ENCODE results near the gene RPP25L. TPM values are rescaled to one million over a fixed set of nuclear protein-coding genes. Genes with fewer than 3 reads are reported as not detected.

Gene RPP25L
- 16.4 and 17.2 TPM in 2 replicates for total RNA-seq (2021)
- long read RNA-seq, transcript RPP25L-201 (2 exons, 1,092 nt) = major isoform, 10 of 26 reads
- long read RNA-seq, transcript RPP25L-202 (2 exons, 888 nt) = major isoform, 10 of 26 reads
- long read RNA-seq, partial matches to known transcripts = 0 of 26 reads
- long read RNA-seq, other reads (novel, unspliced or antisense) = 6 of 26 reads

- Histone ChIP-seq H2BK5ac (ENCODE audit: insufficient read length, low read length) (no peak within 1 kb of the TSS), H2BK15ac (ENCODE audit: low read depth, low read length) (no peak within 1 kb of the TSS), H4K8ac (replicated peaks; ENCODE audit: insufficient read length, low read depth, low read length) (no peak within 1 kb of the TSS), H4K5ac (ENCODE audit: insufficient read length, low read depth, low read length) (no peak within 1 kb of the TSS), H3T11ph (ENCODE audit: low read length) (no peak within 1 kb of the TSS), H3K79me1 (ENCODE audit: insufficient read depth, low read depth, low read length, poor library complexity, severe bottlenecking) (no peaks in the 10 kb centered on the region), H3K18ac (ENCODE audit: insufficient read length, low read depth, low read length) (peak within 1 kb of the TSS; percentile 65), H4K91ac (ENCODE audit: insufficient read length, low read depth, low read length) (no peak within 1 kb of the TSS), H3K4ac (ENCODE audit: low read depth, low read length) (no peak within 1 kb of the TSS), H3K4me2 (ENCODE audit: insufficient read depth, insufficient read length, low read length) (peak within 1 kb of the TSS; percentile 86), H2BK120ac (ENCODE audit: low read depth, low read length, poor library complexity, severe bottlenecking) (no peak within 1 kb of the TSS), H3K56ac (ENCODE audit: insufficient read length, low read depth, low read length) (no peak within 1 kb of the TSS), H2BK12ac (ENCODE audit: insufficient read length, low read depth, low read length) (no peak within 1 kb of the TSS), H2BK20ac (ENCODE audit: low read depth, low read length, poor library complexity, severe bottlenecking) (no peak within 1 kb of the TSS), H3K14ac (ENCODE audit: insufficient read depth, low read length) (peak within 1 kb of the TSS; percentile 92; the same call in 1 of the 2 replicates), H2AFZ (ENCODE audit: low read length) (peak within 1 kb of the TSS; percentile 43), H3K23ac (ENCODE audit: insufficient read length, low read depth, low read length) (no peak within 1 kb of the TSS), H3K4me1 (ENCODE audit: insufficient read depth, low read length) (no peaks in the 10 kb centered on the region; the same call in 1 of the 2 replicates), H3K27me3 (ENCODE audit: insufficient read depth, low read length) (no peaks in the 10 kb centered on the region), H2AK5ac (ENCODE audit: insufficient read length, low read length) (no peak within 1 kb of the TSS), H3K9me3 (ENCODE audit: control insufficient read depth, low read depth, low read length) (no peaks in the 10 kb centered on the region), H3K9ac (ENCODE audit: extremely low read depth, insufficient read length, low read length) (peak within 1 kb of the TSS; percentile 61), H3K79me2 (ENCODE audit: insufficient read depth, low read length) (no peaks in the 10 kb centered on the region), H3K23me2 (ENCODE audit: insufficient read length, low read depth, low read length, poor library complexity, severe bottlenecking) (peaks cover 14% of the 10 kb centered on the region), H3K27ac (ENCODE audit: insufficient read length, low read depth, low read length) (no peak within 1 kb of the TSS), H4K20me1 (ENCODE audit: control insufficient read depth, insufficient read depth, insufficient read length) (no peaks in the 10 kb centered on the region)
- Mint-ChIP-seq H3K27me3 (ENCODE audit: low read depth) (peaks cover 2% of the 10 kb centered on the region; the same call in 1 of the 2 replicates), H3K27ac (peak within 1 kb of the TSS in 2 of 3 experiments; percentile 92 to 96; a peak in 5 of 7 replicates), H3K36me3 (ENCODE audit: insufficient read depth in 1 of 3, low read depth in 3 of 3) (0 out of 7 replicates have a peak, but pooled peaks cover 0 to 1% (median 0%) of the 10 kb centered on the region in 3 experiments), H3K4me1 (peaks cover 7 to 20% of the 10 kb centered on the region in 2 experiments), H3K9me3 (no peaks in the 10 kb centered on the region), H3K4me3 (peak within 1 kb of the TSS; percentile 88 to 95)
- DNase-seq = peak; percentile 81
- no CpG with 5 or more reads among the region's 77 CpGs for WGBS (ENCODE audit: extremely low coverage, insufficient read length, low lambda C conversion rate)
- TF ChIP-seq CTCF (conservative IDR thresholded peaks at IDR 0.05) = no peak
These were observed at the start of gene RPP25L for GRCh38 chr9:34611811-34612787. Gene RPP25L (minus strand): TSS chr9:34612097. CDS start chr9:34611296, 801 bp downstream.
